H1 (cell line): ENCODE measurements around the gene LCAT. TPM values are rescaled to one million over a fixed set of nuclear protein-coding genes. Genes with fewer than 3 reads are reported as not detected.

ENCODE experiments used
- CTCF ChIA-PET: fragments of 300-600 bp; sonication (Branson Sonifier 250); formaldehyde crosslinking; loops from one replicate; lab custom pipeline; 2021; ENCODE audit not compliant: partially characterized antibody; lab: Charles Lee
- POLR2A ChIA-PET: fragments of 300-600 bp; sonication (Branson Sonifier 250); formaldehyde crosslinking; loops from one replicate; lab custom pipeline; 2021; ENCODE audit warnings: inconsistent platforms; ENCODE audit not compliant: partially characterized antibody; lab: Charles Lee
- DNase-seq, 2 experiments: peaks; one replicate each; pipeline versions ENCODE4 v3.0.0 to v3.0.0-alpha.2; 2010 to 2022; ENCODE audit warnings: low spot score in 2 of 2, low read depth in 1 of 2, mixed read lengths in 1 of 2
- FAIRE-seq: peaks from 2 replicates; lab custom pipeline; 2011; peaks lifted over from hg19 to GRCh38; lab: Jason Lieb, UNC
- H2AFZ ChIP-seq: 2 replicates; pipeline ENCODE4 v1.8.1; 2012; ENCODE audit warnings: low read length, inconsistent platforms
- H2AK5ac ChIP-seq: 2 replicates; pipeline ENCODE4 v1.6.1; 2013; ENCODE audit warnings: low read depth, low read length
- H2BK120ac ChIP-seq: replicated peaks from 2 replicates; pipeline ENCODE3; 2013; ENCODE audit warnings: low read depth, low read length, inconsistent platforms
- H2BK12ac ChIP-seq: 2 replicates; pipeline ENCODE4 v1.6.1; 2013; ENCODE audit warnings: low read depth, low read length
- H2BK15ac ChIP-seq: 2 replicates; pipeline ENCODE4 v1.6.1; 2013; ENCODE audit warnings: low read length
- H2BK20ac ChIP-seq: 2 replicates; pipeline ENCODE4 v1.6.1; 2013; ENCODE audit warnings: low read length
- H2BK5ac ChIP-seq: 2 replicates; pipeline ENCODE4 v1.6.1; 2013; ENCODE audit warnings: low read depth, low read length
- H3K14ac ChIP-seq: 2 replicates; pipeline ENCODE4 v1.6.1; 2013; ENCODE audit warnings: inconsistent platforms; ENCODE audit not compliant: insufficient read length
- H3K18ac ChIP-seq: 2 replicates; pipeline ENCODE4 v1.6.1; 2013; ENCODE audit warnings: low read length; ENCODE audit errors: extremely low read depth
- H3K23ac ChIP-seq: 2 replicates; pipeline ENCODE4 v1.6.1; 2013; ENCODE audit warnings: inconsistent platforms; ENCODE audit not compliant: insufficient read length
- H3K23me2 ChIP-seq: 2 replicates; pipeline ENCODE4 v1.6.1; 2013; ENCODE audit warnings: low read depth, low read length
- H3K27ac ChIP-seq: 2 replicates; pipeline ENCODE4 v1.6.1; 2011; ENCODE audit warnings: low read depth, low read length, inconsistent platforms
- H3K27me3 ChIP-seq, 4 experiments: replicated peaks in 1 of 4; 1 replicate in 1 of 4; 2 replicates in 3 of 4; pipeline versions ENCODE4 v1.6.1 to v1.8.1; 2011 to 2013; ENCODE audit warnings: low read length in 3 of 4, mild to moderate bottlenecking in 3 of 4, inconsistent platforms in 2 of 4, mixed read lengths in 2 of 4, moderate library complexity in 1 of 4; ENCODE audit not compliant: control insufficient read depth in 3 of 4, insufficient read depth in 3 of 4; ENCODE audit errors: extremely low read depth in 1 of 4
- H3K36me3 ChIP-seq, 4 experiments: 2 replicates each; pipeline versions ENCODE4 v1.6.1 to v1.8.1; 2011 to 2013; ENCODE audit warnings: mild to moderate bottlenecking in 4 of 4, low read length in 3 of 4, moderate library complexity in 2 of 4, control low read depth in 1 of 4, inconsistent platforms in 1 of 4; ENCODE audit not compliant: insufficient read depth in 4 of 4, control insufficient read depth in 2 of 4
- H3K4ac ChIP-seq: replicated peaks from 2 replicates; pipeline ENCODE3; 2013; ENCODE audit warnings: low read length, low read depth, mixed read lengths, inconsistent platforms; ENCODE audit not compliant: insufficient read length
- H3K4me1 ChIP-seq, 4 experiments: replicated peaks in 1 of 4; 1 replicate in 1 of 4; 2 replicates in 3 of 4; pipeline versions ENCODE4 v1.6.1 to v1.8.1; 2011 to 2013; ENCODE audit warnings: low read length in 3 of 4, inconsistent platforms in 2 of 4, mixed read lengths in 1 of 4; ENCODE audit not compliant: insufficient read depth in 4 of 4, control insufficient read depth in 3 of 4
- H3K4me2 ChIP-seq, 2 experiments: 2 replicates each; pipeline versions ENCODE4 v1.6.1 to v1.8.1; 2011 to 2013; ENCODE audit warnings: low read depth in 2 of 2, low read length in 2 of 2, control low read depth in 1 of 2, inconsistent platforms in 1 of 2, mild to moderate bottlenecking in 1 of 2; ENCODE audit not compliant: insufficient read depth in 1 of 2
- H3K4me3 ChIP-seq, 4 experiments: fragments of 200-600, 300-600 bp in 1 of 4; sonication (generic), shearing (Covaris generic), sonication (Bioruptor Twin) in 1 of 4; 2 replicates each; pipeline versions ENCODE4 v1.5.1 to v1.8.1; 2011 to 2016; ENCODE audit warnings: low read length in 4 of 4, low read depth in 3 of 4, control low read depth in 2 of 4, inconsistent platforms in 2 of 4, mild to moderate bottlenecking in 2 of 4, mixed read lengths in 1 of 4, moderate library complexity in 1 of 4; ENCODE audit not compliant: insufficient read depth in 2 of 4; ENCODE audit errors: extremely low read depth in 1 of 4
- H3K56ac ChIP-seq: replicated peaks from 2 replicates; pipeline ENCODE3; 2013; ENCODE audit warnings: low read depth, mild to moderate bottlenecking, mixed read lengths, low read length, inconsistent platforms; ENCODE audit not compliant: insufficient read length
- H3K79me1 ChIP-seq: 2 replicates; pipeline ENCODE4 v1.6.1; 2013; ENCODE audit warnings: low read depth, low read length, control low read depth
- H3K79me2 ChIP-seq, 2 experiments: 2 replicates each; pipeline versions ENCODE4 v1.6.1 to v1.8.1; 2012 to 2013; ENCODE audit warnings: low read length in 2 of 2, mild to moderate bottlenecking in 2 of 2, inconsistent platforms in 1 of 2; ENCODE audit not compliant: insufficient read depth in 2 of 2, control insufficient read depth in 1 of 2
- H3K9ac ChIP-seq, 4 experiments: replicated peaks in 1 of 4; 1 replicate in 1 of 4; 2 replicates in 3 of 4; pipeline versions ENCODE4 v1.6.1 to v1.8.1; 2011 to 2013; ENCODE audit warnings: low read depth in 3 of 4, low read length in 3 of 4, control low read depth in 2 of 4, mild to moderate bottlenecking in 2 of 4, moderate library complexity in 2 of 4, inconsistent platforms in 1 of 4; ENCODE audit errors: extremely low read depth in 1 of 4
- H3K9me3 ChIP-seq, 2 experiments: 2 replicates each; pipeline versions ENCODE4 v1.6.1 to v1.8.1; 2012 to 2013; ENCODE audit warnings: mild to moderate bottlenecking in 2 of 2, moderate library complexity in 2 of 2, control low read depth in 1 of 2, inconsistent platforms in 1 of 2, low read depth in 1 of 2, low read length in 1 of 2, mixed read lengths in 1 of 2; ENCODE audit not compliant: insufficient read depth in 2 of 2
- H4K20me1 ChIP-seq, 2 experiments: replicated peaks in 1 of 2; 2 replicates each; pipeline versions ENCODE3 to v1.8.1; 2011 to 2013; ENCODE audit warnings: inconsistent platforms in 2 of 2, low read length in 2 of 2, mild to moderate bottlenecking in 1 of 2; ENCODE audit not compliant: insufficient read depth in 2 of 2, control insufficient read depth in 1 of 2
- H4K5ac ChIP-seq: 2 replicates; pipeline ENCODE4 v1.6.1; 2013; ENCODE audit warnings: low read length, low read depth, mixed read lengths, inconsistent platforms; ENCODE audit not compliant: insufficient read length
- H4K8ac ChIP-seq: 2 replicates; pipeline ENCODE4 v1.8.0; 2013; ENCODE audit warnings: mild to moderate bottlenecking, moderate library complexity, low read length, inconsistent platforms; ENCODE audit not compliant: insufficient read depth; ENCODE audit errors: extremely low read depth
- H4K91ac ChIP-seq: replicated peaks from 2 replicates; pipeline ENCODE3; 2013; ENCODE audit warnings: low read length, mixed read lengths, inconsistent platforms; ENCODE audit not compliant: insufficient read length
- NRF1 ChIP-seq: IDR thresholded peaks from 2 replicates; pipeline ENCODE4 v1.6.1; 2011; ENCODE audit warnings: mild to moderate bottlenecking, low read depth, low read length, improper control_type of control experiment
- POLR2A ChIP-seq, 2 experiments: IDR thresholded peaks; 1 replicate in 1 of 2; 2 replicates in 1 of 2; pipeline ENCODE4 v1.6.1; 2011; ENCODE audit warnings: low read depth in 2 of 2, low read length in 2 of 2, mild to moderate bottlenecking in 2 of 2; ENCODE audit errors: control extremely low read depth in 1 of 2
- RAD21 ChIP-seq, 2 experiments: IDR thresholded peaks in 1 of 2; conservative IDR thresholded peaks in 1 of 2; 2 replicates each; pipeline ENCODE4 v1.6.1; 2011; ENCODE audit warnings: low read depth in 2 of 2, low read length in 2 of 2, improper control_type of control experiment in 1 of 2, inconsistent platforms in 1 of 2, mild to moderate bottlenecking in 1 of 2, moderate library complexity in 1 of 2
- TAF7 ChIP-seq: optimal IDR thresholded peaks from 2 replicates; pipeline ENCODE3; 2011; ENCODE audit warnings: low read depth, mild to moderate bottlenecking, inconsistent platforms, low read length, moderate library complexity, borderline replicate concordance
- TCF12 ChIP-seq: IDR thresholded peaks from 2 replicates; pipeline ENCODE4 v1.6.1; 2011; ENCODE audit warnings: low read depth, mild to moderate bottlenecking, low read length
- TEAD4 ChIP-seq: IDR thresholded peaks from 2 replicates; pipeline ENCODE4 v1.6.1; 2012; ENCODE audit warnings: low read depth, low read length, inconsistent platforms, mixed read lengths
- WGBS, 2 experiments: shearing (Covaris generic) in 1 of 2; methylation state at CpG; one replicate each; pipeline versions ENCODE4 v1.1.6 to v1.1.7; 2013 to 2015; ENCODE audit warnings: low lambda C conversion rate in 2 of 2, mixed read lengths in 2 of 2, inconsistent platforms in 1 of 2, low coverage in 1 of 2, missing lambda C conversion rate in 1 of 2; ENCODE audit not compliant: insufficient replicate concordance in 2 of 2, insufficient coverage in 1 of 2, insufficient read length in 1 of 2; ENCODE audit errors: extremely low coverage in 1 of 2, missing lambda C conversion rate in 1 of 2; 5-methylcytosine and 5-hydroxymethylcytosine counted together
- polyA plus RNA-seq, 7 experiments: library from polyadenylated mRNA; depleted of rRNA in 3 of 7; stranded (reverse) in 5 of 7; unstranded in 2 of 7; fragments of >200 nt in 5 of 7; fragments of 200-250 nt in 2 of 7; gene quantifications; 1 replicate in 5 of 7; 2 replicates in 1 of 7; 4 replicates in 1 of 7; pipeline versions ENCODE4 v1.2.1 to v1.2.3, GENCODE V29; 2011 to 2013; ENCODE audit warnings: missing spikeins in 2 of 7, mixed read lengths in 2 of 7
- total RNA-seq: library from RNA; stranded (reverse); fragmentation: NEBNext Ultra II Directional; extraction: Animal tissue kit (Norgen Biotek cat#: 25700); gene quantifications from 2 replicates; pipeline ENCODE4 v1.2.1, GENCODE V29; 2021
- TF ChIP-seq, protein P1 (sequence below), 3 experiments: IDR thresholded peaks; 1 replicate in 2 of 3; 2 replicates in 1 of 3; pipeline versions ENCODE4 v1.5.1 to v1.6.1; 2011; ENCODE audit warnings: low read length in 3 of 3, mild to moderate bottlenecking in 3 of 3, inconsistent platforms in 2 of 3, low read depth in 1 of 3, moderate library complexity in 1 of 3; ENCODE audit not compliant: insufficient read depth in 1 of 3; ENCODE audit errors: control extremely low read depth in 1 of 3

Gene LCAT
- total and polyA plus RNA-seq, 2 of the 8 experiments (the other 6 are each of a cell fraction or from before 2014, with no cell fraction given) = 9.4 to 19.6 TPM

GRCh38 chr16:67941469-67942199, 2.3 kb downstream of the LCAT start:
- peaks cover 2% of the 10 kb centered on the region; the same call in 1 of the 2 replicates for H3K79me1 ChIP-seq
- no peak overlapping the region for H3K18ac ChIP-seq
- TF ChIP-seq TCF12 (no peak), NRF1 (no peak), RAD21 (IDR thresholded peaks at IDR 0.05 in 1 of 2, conservative IDR thresholded peaks at IDR 0.05 in 1 of 2; ENCODE audit: low read depth in 2 of 2, low read length in 2 of 2) (no peak), POLR2A (IDR thresholded peaks at IDR 0.05; ENCODE audit: control extremely low read depth in 1 of 2, low read depth in 2 of 2, low read length in 2 of 2) (peak in 1 of 2 experiments; percentile 7; a peak in 1 of 3 replicates), TEAD4 (no peak), TAF7 (no peak)
- TF ChIP-seq, protein P1, sequence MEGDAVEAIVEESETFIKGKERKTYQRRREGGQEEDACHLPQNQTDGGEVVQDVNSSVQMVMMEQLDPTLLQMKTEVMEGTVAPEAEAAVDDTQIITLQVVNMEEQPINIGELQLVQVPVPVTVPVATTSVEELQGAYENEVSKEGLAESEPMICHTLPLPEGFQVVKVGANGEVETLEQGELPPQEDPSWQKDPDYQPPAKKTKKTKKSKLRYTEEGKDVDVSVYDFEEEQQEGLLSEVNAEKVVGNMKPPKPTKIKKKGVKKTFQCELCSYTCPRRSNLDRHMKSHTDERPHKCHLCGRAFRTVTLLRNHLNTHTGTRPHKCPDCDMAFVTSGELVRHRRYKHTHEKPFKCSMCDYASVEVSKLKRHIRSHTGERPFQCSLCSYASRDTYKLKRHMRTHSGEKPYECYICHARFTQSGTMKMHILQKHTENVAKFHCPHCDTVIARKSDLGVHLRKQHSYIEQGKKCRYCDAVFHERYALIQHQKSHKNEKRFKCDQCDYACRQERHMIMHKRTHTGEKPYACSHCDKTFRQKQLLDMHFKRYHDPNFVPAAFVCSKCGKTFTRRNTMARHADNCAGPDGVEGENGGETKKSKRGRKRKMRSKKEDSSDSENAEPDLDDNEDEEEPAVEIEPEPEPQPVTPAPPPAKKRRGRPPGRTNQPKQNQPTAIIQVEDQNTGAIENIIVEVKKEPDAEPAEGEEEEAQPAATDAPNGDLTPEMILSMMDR (IDR thresholded peaks at IDR 0.05; ENCODE audit: control extremely low read depth in 1 of 3, insufficient read depth in 1 of 3, low read depth in 1 of 3, low read length in 3 of 3) = no peak
- 0 out of 4 replicates have a peak, but pooled peaks cover 0 to 3% of the 10 kb centered on the region in 2 experiments for H3K79me2 ChIP-seq
- WGBS, 2 experiments = 89% methylated on average over 7 of the region's 9 CpGs; no CpG with 5 or more reads in 1 of the 2 experiments
- ChIA-PET CTCF (interaction anchor here (0.7 to 27.1 kb wide), 38 partner anchors 9 to 344 kb away, joined by 3 to 623 read pairs (median 5); partner anchors contain the start of genes CENPT, CTRL, EDC4 and NRN1L), POLR2A (interaction anchor here (1.0 to 6.8 kb wide), 8 partner anchors 8 to 123 kb away, joined by 3 to 31 read pairs (median 3); partner anchors contain the start of genes CTRL and NRN1L)
- H3K27me3 ChIP-seq = no peaks in the 10 kb centered on the region
- H3K9me3 ChIP-seq = no peaks in the 10 kb centered on the region
- DNase-seq = no peak
- no peak overlapping the region for H2AFZ ChIP-seq
- H4K20me1 ChIP-seq = peaks cover 13 to 33% of the 10 kb centered on the region in 2 experiments
- H3K4me2 ChIP-seq = no peak overlapping the region
- FAIRE-seq = no peak
- H3K27ac ChIP-seq = no peak overlapping the region
- peaks cover 3 to 20% (median 15%) of the 10 kb centered on the region in 4 experiments; a peak in 6 of 8 replicates for H3K36me3 ChIP-seq
- no peak overlapping the region for H4K5ac ChIP-seq
- no peak overlapping the region for H2BK12ac ChIP-seq
- no peak overlapping the region for H2BK5ac ChIP-seq
- H4K91ac ChIP-seq = no peak overlapping the region
- H3K4me3 ChIP-seq = no peak overlapping the region
- no peak overlapping the region for H3K23ac ChIP-seq
- no peak overlapping the region for H3K14ac ChIP-seq
- H3K56ac ChIP-seq = no peak overlapping the region
- H2AK5ac ChIP-seq = no peak overlapping the region
- H2BK20ac ChIP-seq = no peak overlapping the region
- no peak overlapping the region for H3K9ac ChIP-seq
- no peak overlapping the region for H3K4ac ChIP-seq
- H2BK15ac ChIP-seq = no peak overlapping the region
- no peak overlapping the region; the same call in 1 of the 2 replicates for H4K8ac ChIP-seq
- H2BK120ac ChIP-seq = no peak overlapping the region
- peaks cover 0 to 6% (median 2%) of the 10 kb centered on the region in 4 experiments; a peak in 5 of 7 replicates for H3K4me1 ChIP-seq
- peaks cover 5% of the 10 kb centered on the region; the same call in 1 of the 2 replicates for H3K23me2 ChIP-seq
